NCI-H345 (cell line): ENCODE data around the gene RPL4.
"Not testable (repeated sequence)": the region's sequence is repeated elsewhere in the genome, so short reads cannot be mapped to it uniquely, and the experiment has no call there.

ENCODE experiments used
- DNase-seq: peaks from one replicate; lab custom pipeline; 2025; lab: John Stamatoyannopoulos, UW

Gene RPL4

DNA sequence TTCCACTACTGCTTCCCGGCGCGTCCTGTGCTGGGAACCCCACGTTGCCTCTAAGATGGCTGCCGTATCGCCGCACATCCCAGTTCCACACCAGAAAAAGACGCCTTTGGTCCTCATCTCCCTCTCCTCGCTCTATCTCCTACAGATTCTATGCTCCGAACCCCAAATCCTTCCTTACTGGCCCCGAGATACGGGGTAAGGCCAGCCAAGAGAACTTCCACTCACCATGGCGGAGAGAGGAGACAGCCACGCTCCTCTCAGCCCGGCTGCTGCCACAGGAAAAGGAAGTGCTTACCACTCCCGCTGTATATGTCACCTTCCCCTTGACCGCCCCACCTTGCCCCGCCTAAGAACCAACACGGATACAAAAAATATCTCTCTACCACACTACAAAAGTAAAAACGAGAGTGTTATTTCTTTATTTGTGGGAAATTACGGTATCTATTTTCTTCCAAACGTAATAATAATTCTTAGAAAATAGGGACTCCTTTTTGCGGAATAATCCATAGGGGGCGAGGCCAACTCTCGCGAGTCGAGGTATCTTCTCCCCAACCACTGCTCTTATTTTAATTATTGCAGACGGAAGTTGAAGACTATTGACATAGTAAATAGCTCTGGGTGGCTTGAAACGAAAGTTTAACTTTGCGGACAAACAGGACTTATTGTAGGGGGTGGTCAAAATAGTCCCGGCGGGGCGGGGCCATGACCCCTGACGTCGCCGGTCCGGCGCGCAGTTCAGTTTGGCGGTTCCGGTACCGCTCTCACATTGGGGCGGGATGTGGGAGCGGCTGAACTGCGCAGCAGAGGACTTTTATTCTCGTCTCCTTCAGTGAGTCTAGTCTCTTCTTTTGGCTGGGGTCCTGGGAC, at the start of gene RPL4, which contains the start of gene ZWILCH:
TSS of gene RPL4 (minus strand) at position 293 of the 867 bp plus-strand sequence. CDS start at position 228, 65 bp downstream.
TSS of gene ZWILCH (plus strand) at position 764 of the 867 bp plus-strand sequence. CDS start at position 777, 13 bp downstream.
- peak; percentile 49 for DNase-seq

DNA sequence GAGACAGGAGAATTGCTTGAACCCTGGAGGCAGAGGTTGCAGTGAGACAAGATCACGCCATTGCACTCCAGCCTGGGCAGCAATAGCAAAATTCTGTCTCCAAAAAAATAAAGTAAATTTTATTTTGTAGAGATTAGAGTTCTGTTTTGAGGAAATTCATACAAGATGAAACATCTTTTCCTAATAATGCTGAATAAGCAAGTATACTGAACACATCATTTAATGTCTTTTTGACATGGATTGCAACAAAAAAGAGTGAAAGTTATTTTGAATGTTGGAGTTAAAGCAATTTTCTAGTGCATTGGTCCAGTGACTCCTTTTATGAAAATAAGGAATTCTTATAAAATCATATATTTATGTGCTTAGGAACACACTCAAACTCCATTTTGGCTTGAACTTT, 40.6 kb upstream of the RPL4 start:
- no peak for DNase-seq

DNA sequence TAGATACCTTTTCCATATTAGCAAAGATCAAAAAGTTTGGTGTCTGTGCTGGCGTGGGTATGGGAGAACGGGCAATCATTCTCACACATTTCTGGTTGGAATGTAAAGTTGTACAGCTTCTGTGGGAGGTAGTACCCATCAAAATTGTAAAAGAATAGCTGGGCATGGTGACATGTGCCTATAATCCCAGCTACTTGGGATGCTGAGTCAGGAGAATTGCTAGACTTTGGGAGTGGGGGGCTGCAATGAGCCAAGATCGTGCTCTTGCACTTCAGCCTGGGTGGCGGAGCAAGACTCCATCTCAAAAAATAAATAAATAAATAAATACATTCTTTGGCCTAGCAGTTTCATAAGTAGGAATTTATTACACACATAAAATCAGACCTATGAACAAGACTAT, 38.2 kb upstream of the RPL4 start:
- DNase-seq, result no peak

DNA sequence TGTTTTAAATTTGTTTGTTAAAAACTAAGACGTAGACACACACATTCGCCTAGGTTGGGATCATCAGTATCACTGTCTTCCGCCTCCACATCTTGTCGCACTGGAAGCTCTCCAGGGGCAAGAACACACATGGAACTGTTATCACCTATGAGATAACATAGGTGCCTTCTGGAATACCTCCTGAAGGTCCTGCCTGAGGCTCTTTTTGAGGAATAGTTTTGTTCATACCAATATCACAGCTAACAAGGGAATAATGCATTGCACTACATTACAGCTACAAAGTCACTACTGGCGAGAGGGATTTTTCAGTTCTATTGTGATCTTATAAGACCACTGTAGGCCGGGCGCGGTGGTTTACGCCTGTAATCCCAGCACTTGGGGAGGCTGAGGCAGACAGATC, 30.4 kb upstream of the RPL4 start:
- DNase-seq, result no peak

DNA sequence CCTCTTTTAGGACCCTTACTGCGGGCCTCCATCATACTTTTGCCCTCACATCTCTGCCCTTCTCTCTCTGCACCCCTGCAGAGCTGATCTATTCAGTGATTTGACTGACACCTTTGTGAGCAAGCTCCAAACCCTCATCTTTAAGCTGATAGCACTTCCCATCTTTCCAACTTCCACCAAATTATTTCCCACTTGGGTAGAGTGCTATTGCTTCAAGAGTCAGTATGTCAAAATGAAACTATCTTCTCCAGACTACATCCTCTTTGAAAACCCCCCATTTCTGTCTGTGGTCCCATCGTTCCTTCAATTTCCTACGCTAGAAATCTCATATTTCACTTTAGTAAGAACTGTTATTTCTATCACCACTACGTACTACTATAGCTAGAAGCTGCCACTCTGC, 20.2 kb upstream of the RPL4 start:
- no peak for DNase-seq

- DNase-seq, result no peak
Observed at GRCh38 chr15:66523926-66524325, 19.3 kb upstream of the RPL4 start.

DNA sequence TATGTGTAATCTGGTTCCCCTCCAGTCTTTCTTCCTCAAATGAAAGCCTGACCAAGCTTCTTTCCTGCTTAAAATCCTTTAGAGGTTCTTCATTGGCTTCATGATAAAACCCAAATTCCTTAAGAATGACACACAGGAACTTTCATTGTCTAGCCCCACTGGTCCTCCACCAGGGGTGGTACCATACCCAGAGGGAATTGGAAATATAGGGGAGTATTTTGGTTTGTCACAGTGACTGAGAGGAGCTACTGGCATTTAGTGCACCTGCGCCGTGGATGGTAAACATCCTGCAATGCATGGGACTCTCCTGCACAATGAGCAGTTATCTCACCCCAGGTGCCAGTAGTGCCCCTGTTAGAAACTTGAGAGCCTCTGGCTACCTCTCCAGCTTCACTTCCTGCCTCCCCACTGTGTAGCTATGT, 11.3 kb upstream of the RPL4 start:
- no peak for DNase-seq

DNA sequence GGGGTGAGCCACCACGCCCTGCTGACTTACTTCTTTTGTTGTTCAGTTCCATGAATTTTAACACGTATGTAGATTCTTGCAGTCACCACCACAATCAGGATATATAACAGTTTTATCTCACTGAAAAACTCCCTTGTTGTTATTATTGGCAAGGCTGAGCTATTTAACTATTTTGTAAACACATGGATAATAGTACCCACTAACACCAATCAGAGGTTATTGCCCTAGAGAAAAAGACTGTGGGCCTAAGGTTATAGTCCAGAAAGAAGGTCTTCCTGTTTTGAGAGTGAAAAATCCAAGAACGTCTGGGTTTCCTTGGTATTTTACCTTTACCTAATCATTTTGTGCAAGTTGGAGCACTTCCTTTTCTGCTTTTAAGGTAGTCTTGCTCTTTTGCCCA, 9.9 kb upstream of the RPL4 start:
- no peak for DNase-seq

- DNase-seq, result no peak
Observed at GRCh38 chr15:66508293-66508883, 3.7 kb upstream of the RPL4 start.

DNA sequence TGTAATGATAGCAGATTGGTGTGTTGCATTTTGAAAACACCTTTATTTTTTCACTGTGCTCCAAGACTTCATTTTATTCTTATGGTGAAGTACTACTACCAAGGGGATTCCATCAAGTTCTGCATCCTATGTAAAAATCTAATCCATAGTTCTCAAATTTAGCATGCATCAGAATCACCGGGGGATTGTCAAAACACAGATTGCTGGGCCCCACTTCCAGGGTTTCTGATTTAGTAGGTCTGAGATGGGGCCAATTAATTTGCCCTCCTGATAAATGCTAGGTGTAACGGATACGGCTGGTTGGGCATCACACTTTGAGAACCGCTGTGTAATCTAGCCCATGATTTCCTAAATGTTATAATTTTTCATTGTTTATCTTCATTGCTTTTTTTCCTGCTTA, 1.2 kb upstream of the RPL4 start:
- DNase-seq, result no peak

DNA sequence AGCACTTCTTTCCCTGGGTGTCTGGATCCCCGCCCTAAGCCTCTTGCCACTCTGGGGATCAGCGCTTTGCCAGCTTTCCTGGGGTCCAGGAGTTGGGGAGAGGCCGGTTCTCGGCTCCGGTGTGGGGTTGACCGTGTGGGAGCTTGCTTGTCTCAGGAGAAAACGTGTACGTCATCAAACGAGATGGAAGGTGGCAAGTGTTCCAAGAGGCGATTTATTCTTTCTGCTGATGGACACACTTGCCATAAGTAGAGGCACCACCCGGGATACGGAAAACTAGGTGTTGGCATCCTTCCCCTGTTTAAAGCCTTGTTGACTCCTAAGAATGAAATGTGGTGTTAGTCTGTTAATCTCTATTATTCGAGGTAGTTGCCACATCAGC, 766 bp upstream of the RPL4 start:
- no peak for DNase-seq

- no peak for DNase-seq
Observed at GRCh38 chr15:66503780-66504562, 684 bp downstream of the RPL4 start.

- DNase-seq, result not testable (repeated sequence)
Observed at GRCh38 chr15:66503041-66503648, 1.5 kb downstream of the RPL4 start.

DNA sequence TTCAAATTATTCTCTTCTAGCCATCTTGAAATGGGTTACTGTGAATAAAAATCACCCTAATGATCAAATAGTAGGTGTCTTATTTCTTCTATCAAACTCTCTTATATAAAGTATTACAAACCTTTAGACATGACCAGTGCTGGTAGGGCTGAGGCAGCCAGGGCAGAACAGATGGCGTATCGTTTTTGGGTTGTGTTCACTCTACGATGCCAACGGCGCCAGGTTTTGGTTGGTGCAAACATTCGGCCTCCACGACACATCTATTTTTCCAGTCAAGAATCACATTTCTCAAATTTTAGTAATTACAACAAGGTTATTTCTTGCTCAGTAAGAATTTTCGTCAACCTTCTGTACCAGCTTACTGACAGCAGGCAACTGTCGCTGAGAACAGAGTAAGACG, 2.2 kb downstream of the RPL4 start:
- DNase-seq, result no peak

DNA sequence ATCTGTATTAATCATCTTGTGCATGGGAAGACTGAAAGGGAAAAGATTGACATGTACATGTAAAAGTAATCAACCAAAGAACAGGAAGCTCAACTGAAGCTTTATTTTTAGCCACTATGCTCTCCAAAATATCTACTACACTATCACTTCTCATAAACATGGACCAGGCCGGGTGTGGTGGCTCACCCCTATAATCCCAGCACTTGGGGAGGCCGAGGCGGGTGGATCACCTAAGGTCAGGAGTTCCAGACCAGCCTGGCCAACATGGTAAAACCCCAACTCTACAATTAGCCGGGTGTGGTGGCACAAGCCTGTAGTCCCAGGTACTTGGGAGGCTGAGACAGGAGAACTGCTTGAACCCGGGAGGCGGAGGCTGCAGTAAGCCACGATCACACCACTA, 4.3 kb downstream of the RPL4 start:
- not testable (repeated sequence) for DNase-seq

DNA sequence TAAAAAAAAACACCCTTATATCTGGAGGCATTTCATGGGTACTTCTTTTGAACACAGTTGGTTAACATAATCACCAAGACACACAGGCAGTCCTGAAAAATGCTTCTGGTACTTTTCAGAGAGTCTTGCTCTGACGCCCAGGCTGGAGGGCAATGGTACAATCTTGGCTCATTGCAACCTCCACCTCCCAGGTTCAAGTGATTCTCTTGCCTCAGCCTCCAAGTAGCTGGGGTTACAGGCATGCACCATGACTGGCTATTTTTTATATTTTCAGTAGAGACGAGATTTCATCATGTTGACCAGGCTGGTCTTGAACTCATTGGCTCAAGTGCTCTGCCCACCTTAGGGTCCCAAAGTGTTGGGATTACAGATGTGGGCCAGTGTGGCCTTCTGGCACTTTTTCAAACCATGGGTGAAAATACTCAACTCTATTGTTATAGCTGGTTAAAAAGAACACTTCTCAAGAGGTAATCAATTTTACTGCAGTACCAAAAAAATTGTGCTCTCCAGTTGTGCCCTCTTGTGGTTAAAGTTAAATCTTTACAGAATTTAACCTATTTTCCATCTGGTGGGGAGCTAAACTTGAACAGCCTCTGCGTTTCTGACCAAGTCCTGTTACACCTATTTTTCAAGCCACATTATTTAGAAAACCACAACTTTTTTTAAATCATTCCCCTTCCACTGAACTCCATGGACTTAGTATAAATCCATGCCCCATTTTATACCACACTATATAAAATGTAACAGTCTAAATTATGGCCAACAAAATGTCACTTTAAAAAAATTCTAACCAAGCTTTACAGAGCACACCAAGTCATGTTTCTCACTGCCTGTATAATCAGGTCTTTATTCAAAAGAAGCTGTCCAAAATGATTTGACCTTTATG, 5.9 kb downstream of the RPL4 start:
- peak; percentile 6 for DNase-seq

GRCh38 chr15:66497502-66498455, 6.9 kb downstream of the RPL4 start, which contains the start of gene SNAPC5:
Gene SNAPC5, minus strand, starts transcription at chr15:66497762. Its CDS starts 31 bp downstream, at chr15:66497731.
- DNase-seq, result peak; percentile 90

DNA sequence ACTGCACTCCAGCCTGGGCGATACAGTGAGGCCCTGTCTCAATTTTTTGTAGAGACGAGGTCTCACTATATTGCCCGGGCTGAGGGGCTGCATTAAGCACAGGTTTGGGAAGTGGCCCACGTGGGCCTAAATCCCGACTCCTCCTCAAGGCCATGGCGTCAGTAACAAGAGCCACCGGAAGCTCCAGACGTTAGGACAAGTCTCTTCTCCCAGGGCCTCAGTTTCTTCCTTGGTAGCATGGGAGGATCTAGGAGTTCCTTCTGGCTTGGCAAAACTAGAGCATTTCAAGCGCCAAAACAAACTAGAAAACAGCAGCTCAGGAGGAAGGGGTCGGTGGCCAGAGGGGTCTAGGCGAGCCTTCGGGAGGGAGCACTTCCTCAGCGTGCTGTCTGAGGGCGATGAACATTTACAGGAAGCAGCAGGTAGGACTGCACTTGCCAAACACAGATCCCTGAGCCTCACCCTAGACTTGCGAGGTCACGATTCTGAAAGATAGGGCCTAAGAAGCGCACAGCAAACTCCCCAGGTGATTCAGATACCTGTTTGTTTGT, 7.6 kb downstream of the RPL4 start:
- no peak for DNase-seq

- no peak for DNase-seq
Observed at GRCh38 chr15:66494262-66494661, 10.4 kb downstream of the RPL4 start.

GRCh38 chr15:66491846-66492245, 12.8 kb downstream of the RPL4 start:
- no peak for DNase-seq
